Stimulated activated CD8-positive, alpha-beta memory T cell treated with anti-CD3 and anti-CD28 coated beads, Interleukin-4, amount 100 ng/mL, for 1 hour (primary cell): ENCODE data around the gene STK11IP.
A peak's percentile ranks its signal among the peaks of the same experiment; 100 is the strongest.

Experiments used
- DNase-seq, 2 donors: peaks; one replicate each; pipeline ENCODE4 v3.0.0-alpha.2; 2020; ENCODE audit warnings: low read depth in 2 of 2, low spot score in 1 of 2

Gene STK11IP, protein sequence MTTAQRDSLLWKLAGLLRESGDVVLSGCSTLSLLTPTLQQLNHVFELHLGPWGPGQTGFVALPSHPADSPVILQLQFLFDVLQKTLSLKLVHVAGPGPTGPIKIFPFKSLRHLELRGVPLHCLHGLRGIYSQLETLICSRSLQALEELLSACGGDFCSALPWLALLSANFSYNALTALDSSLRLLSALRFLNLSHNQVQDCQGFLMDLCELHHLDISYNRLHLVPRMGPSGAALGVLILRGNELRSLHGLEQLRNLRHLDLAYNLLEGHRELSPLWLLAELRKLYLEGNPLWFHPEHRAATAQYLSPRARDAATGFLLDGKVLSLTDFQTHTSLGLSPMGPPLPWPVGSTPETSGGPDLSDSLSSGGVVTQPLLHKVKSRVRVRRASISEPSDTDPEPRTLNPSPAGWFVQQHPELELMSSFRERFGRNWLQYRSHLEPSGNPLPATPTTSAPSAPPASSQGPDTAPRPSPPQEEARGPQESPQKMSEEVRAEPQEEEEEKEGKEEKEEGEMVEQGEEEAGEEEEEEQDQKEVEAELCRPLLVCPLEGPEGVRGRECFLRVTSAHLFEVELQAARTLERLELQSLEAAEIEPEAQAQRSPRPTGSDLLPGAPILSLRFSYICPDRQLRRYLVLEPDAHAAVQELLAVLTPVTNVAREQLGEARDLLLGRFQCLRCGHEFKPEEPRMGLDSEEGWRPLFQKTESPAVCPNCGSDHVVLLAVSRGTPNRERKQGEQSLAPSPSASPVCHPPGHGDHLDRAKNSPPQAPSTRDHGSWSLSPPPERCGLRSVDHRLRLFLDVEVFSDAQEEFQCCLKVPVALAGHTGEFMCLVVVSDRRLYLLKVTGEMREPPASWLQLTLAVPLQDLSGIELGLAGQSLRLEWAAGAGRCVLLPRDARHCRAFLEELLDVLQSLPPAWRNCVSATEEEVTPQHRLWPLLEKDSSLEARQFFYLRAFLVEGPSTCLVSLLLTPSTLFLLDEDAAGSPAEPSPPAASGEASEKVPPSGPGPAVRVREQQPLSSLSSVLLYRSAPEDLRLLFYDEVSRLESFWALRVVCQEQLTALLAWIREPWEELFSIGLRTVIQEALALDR

DNA sequence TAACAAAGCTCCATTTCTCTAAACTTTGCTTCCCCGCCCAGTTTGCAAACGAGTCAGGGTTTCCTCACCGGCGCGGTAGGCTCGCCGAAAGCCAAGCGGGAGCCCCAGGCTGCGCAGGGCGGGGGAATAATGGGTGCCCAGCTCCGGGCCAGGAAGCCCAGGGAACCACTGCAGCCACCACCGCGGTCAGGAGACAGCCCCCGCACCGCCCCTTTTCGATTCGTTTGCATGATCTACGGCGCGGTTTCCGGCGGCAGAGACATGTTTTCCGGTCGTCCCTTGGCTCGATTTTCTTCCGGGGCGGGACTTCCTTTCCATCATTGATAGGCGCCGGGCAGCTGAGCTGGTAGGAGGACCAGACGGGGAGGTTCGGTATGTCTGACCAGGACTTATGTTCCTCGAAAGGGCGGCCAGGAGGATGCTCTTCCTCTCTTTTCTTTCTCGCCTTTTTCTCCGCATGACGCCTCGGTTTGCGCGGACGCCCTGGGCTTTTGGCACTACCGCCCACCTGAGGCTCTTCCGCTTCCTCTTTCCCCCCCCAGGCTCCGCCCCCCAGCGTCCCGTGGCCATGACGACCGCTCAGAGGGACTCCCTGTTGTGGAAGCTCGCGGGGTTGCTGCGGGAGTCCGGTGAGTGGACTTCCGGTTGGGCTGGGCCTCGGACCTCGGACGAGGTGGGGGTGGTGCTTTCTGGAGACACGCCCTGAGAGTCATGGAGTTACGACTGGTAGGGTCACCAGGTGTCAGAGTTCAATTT lies at the start of gene STK11IP:
STK11IP (plus strand) TSS at position 306 of the 756 bp plus-strand sequence; CDS start at position 569, 263 bp downstream.
- DNase-seq, result peak; percentile 73 to 82

DNA sequence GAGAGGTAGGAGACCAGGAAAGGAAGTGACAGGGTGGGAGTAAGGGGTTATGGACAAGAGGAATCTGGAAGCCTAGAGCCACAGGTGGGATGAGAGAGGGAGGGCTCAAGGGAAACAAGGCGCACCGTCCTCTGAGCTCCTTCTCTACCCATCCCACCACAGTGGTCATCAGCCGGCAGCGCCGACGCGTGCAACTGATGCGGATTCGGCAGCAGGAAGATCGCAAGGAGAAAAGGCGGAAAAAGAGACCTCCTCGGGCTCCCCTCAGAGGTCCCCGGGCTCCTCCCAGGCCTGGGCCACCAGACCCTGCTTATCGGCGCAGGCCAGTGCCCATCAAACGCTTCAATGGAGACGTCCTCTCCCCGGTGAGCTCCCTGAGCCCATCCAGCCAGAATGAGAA lies 48.7 kb upstream of the STK11IP start:
- no peak for DNase-seq

DNA sequence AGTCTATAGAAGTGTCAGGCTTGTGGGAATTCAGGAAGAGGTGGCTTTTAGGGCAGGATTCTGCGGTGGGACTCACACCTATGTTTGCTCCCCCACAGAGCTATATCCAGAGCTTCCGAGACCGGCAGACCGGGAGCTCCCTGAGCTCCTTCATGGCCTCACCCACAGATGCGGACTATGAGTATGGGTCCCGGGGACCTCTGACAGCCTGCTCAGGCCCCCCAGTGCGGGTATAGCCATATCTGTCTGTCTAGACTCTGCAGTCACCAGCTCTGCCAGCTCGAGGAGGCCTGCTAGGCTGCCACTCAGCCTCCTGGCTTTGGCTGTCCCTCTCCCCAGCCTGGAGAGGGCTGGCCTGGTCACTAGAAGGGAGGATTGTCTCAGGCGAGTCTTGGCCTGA lies 48.0 kb upstream of the STK11IP start:
- no peak for DNase-seq

DNA sequence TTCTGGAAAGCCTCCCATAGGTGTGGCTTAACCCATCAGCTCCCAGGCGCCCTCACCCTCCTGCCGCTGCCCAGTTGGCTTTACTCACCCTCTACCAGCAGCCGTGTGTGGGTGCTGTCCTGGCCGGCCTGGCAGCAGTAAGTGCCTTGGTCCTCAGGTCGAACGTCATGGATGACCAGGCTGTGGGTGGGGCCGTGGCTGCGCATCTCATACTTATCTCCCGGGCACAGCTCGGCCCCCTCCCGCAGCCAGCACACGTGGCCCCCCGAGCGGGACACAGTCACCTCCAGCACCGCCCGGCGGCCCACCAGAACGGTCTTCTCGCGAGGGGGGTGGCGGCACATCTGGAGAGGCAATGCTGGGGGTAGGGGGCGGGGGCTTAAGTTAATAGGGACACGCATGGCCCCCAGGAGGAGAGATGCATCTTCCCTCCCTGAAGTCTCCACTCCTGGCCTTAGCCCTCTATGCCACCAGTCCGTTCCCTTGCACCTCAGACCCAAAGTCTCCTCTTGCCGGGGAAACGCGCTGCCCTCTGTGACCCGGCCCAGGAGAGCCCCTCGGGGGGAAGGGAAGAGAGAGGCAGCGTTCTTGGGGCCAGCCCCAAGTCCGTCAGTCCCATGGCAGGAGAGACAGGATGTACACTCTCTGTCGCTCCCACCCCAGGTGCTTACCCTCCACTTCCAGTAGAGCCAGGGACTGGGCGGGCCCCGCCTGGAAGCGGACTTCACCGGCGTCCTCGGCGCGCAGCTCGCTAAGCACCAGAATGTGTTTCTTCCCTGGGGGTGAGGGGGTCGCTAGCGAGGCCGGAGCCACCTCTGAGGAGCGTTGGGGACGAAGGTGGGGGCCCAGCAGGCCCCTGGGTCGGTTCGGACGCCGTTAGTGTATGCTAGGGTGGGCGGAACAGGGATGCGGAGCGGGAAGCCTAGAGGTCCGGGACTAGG lies 45.9 kb upstream of the STK11IP start:
- no peak for DNase-seq

DNA sequence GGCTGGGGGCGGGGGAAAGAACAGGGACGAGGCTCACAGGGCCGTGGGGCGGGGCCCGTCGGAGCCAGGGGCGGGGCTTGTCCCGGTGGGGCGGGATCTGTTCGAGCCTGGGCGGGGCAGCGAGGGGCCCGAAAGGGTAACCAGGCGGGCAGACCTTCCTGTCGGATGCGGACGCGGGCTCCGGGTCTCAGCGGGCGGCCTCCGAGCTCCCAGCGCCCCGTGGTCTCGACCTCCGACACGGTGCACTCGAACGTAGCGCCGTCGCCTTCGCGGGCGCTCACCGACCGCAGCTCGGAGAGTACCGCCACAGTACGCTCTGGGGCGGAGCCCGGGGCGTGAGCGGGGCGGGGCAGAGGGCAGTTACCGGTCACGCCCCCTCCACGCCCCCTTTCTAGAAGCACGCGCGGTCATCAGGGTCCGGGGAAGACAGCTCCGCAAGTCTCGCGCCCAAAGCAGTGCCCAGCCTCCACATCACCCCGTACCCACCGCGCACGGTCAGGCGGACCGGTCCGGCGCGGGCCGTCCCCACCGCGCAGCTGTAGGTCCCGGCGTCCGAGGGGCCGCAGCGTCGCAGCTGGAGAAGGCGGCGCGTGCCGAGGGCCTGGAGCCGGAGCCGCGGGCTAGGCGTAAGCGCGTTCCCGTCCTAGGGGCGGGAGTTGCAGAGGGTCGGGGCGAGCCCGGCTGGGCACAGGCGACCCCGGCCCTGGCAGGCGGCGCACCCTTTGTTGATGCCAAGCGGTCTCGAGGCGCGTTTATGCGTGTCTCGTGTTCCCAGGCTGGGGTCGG lies 45.1 kb upstream of the STK11IP start:
- DNase-seq, result peak; percentile 50 to 60

DNA sequence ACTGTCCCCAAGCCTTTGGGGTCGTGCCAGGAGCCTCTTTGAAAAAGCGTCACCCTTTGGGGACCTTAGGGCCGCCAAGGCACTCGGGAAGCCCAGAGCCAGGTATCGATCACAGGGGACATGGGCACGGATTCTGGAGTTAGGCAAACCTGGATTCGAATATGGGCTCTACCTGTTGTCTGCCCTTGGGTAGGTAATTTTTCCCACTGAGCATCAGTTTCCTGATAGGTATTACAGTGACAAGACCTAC lies 44.6 kb upstream of the STK11IP start:
- DNase-seq, result no peak

DNA sequence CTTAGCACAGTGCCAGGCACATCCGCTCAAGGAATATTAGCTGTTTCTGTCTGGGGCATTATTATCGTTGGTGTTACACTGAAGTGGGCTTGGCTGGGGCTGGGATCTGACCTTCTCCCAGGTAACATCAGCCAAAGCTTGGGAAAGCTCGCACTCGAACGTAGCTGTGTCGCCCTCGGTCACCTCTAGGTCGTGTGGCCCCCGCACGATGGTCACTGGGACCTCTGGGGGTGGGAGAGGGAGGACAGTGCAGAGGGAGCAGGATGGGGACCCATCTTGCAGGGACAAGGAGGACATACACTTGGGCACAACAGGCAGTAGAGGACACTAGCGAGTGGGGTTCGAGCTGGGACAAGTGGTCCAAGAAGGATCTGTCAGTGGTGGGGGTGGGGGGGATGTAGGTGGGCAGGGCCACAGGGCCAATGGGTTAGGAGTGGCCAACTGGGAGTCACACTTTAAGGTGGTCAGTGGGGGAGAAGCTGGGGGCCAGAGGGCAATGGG lies 44.1 kb upstream of the STK11IP start:
- no peak for DNase-seq

DNA sequence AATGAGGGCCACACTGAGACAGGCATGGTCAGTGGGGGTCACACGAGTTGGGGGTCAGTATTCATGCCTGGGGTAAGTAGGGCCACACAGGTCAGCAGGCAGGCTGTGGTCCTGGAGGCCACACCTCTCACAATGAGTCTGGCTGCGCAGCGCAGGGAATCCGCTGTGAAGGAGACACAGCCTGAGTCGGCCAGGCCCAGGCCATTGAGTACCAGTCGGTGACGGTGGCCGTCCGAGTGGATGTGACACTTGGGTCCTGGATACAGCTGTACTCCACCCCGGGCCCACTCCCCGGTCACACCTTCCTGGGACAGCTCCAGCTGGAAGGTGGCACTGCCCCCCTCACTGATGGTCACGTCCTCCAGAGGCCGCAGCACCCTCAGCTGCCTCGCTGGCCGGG lies 43.3 kb upstream of the STK11IP start:
- no peak for DNase-seq

DNA sequence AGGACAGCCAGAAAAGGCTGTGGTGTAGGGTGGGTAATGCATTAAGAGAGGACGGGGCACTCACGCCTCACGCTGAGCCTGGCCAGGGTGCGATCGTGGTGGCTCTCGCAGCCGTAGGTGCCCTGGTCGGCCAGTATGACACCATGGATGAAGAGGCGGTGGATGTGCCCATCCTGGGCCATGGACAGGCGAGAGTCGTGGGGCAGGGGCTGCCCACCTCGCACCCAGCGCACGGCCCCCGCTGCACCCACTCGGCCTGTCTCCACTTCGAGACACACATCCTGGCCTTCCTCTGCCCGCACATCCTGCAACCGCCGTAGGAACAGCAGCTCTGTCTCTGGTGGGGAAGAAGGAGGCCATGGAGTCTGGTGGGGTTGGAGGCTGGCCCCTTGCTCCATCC lies 41.7 kb upstream of the STK11IP start:
- no peak for DNase-seq

DNA sequence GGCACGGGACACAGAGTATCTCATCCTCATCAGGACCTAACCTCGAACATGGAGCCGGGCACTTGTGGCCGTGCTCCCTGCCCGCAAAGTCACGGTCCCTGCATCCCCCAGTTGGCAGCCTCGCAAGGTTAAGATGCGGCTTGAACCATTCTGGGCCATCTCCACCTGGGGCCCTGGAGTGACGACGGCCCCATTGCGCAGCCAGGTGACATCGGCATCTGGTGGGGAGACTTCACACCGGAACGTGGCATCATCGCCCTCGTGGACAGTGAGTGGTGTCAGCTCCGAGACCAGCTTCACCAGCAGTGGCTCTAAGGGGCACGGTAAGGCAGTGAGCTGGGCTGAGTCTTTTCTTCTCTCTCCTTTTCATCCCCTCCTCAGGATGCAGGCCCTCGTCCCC lies 41.2 kb upstream of the STK11IP start:
- DNase-seq, result no peak

DNA sequence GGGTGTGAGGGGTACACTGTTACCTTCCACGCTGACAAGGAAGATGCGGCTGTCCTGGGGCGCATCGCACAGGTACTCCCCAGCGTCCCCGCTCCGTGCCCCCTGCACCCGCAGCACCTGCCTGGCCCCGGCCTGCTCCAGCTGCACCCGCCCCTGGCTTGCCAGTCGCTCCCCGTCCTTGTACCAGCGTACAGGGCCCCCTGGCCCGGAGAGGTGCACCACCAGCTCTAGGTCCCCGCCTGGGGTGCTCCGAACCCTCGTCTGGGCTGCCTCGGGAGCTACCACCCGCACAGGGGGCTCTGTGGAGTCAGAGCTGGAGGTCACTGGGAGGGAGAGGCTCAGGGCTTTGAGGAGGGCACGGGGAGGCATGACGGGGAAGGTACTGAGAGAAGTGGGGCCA lies 40.3 kb upstream of the STK11IP start:
- DNase-seq, result no peak

DNA sequence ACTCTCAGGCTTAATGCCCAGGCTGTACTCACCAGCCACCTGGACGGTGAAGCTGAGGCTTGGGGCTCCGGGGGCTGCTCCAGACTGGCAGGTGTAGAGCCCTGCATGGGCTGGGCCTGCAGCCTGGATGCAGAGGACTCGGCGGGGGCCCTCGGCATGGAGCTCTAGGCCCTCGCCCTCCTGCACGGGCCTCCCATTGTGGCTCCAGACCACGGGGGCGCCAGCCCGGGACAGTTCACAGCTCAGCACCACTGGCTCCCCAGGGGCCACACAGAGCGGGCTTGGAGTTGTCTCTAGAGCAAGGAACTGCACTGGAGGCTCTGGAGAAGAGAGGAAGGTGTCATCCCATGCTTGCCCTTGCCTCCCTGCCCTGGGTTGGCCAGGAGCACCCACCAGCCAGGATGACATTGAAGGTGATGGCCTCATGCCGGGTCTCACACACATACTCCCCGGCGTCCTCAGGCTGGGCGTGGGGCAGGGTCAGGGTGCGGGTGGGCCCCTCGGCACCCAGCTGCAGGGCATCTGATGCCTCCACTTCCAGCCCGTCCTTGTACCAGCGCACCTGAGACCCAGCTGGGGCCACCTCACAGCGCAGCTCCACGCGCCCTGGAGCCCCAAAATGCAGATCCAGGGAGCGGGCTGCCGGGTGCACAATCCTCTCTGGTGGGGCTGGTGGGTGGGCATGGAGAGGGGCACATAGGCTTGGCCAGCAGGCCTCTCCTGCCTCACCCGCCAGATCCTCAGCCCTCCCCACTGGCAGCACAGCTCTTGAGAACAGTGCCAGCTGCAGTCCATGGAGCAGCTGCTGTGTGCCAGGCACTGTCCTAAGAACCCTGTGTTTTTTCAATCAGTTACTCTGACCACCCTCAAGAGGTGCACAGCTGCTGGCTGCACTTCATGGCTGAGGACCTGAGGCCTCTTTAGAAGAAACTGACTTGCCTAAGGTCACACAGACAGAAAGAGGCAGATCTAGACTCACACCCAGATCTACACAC lies 39.6 kb upstream of the STK11IP start:
- no peak for DNase-seq

DNA sequence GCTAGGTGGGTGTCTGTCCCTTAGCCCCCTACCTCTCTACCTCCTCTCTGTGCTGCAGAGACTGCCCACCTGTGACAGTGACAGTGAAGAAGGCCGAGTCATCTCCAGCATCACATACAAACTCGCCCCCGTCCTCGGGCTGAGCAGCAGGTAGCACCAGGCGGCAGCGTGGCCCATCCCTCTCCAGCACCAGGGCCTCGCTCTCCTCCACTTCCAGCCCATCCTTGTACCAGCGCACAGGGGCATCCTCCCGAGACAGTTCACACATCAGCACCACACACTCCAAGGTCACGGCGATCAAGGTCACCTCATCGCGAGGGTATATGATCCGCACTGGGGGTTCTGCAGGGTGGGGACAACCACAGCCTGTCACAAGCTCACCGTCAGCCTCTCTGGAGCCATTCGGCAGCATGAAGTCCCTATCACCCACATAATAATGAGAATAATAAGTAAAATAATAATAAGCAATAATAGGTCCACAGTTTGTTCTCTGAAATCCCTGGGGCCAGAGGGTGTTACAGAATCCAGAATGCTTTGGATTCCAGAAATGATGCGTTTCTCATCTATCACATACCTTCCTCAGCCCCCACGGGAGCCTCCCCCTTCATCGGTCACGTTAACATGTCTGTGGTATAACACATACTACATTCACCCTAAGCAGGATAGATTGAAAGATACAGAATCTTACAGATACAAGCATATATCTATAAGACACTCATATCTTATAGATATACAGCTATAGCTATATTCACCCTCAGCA lies 38.3 kb upstream of the STK11IP start:
- DNase-seq, result no peak

DNA sequence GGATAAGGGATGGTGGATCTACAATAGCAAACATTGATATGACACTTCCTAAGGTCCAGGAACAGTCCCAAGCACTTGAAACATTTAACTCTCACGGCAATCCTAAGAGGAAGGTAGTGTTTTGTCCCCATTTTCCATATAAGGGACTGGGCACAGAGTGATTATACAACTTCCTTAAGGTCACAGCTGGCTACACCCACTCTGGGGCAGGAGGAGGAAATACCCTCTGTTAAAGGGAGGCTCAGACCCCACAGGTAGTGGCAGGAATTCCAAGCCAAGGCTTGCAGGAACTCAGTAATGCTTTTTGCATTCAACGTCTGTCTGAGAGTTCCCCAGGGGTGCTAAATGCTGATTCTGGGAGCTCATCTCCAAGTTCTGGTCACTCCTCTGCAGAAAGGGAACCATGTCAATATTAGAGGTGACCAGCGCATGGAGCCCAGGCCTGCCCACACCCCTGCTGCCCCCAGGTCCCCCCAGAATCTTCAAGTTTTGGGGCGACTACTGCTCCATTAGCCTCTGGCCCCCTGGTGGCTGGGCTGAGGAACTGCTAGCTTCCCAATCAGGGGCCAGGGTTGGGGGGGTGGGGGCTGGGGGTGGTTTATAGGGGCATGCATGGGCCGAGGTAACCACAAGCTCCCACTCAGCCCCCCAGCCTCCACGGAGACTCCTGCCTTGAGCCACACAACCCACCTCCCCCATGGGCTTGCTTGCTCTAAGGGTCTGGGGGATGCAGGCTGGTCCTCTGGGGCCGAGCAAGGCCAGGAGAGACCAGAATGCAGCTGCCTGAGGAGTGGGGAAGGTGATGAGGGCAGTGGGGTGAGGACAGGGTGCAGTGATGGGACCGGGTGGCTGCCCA lies 37.4 kb upstream of the STK11IP start:
- DNase-seq, result no peak

DNA sequence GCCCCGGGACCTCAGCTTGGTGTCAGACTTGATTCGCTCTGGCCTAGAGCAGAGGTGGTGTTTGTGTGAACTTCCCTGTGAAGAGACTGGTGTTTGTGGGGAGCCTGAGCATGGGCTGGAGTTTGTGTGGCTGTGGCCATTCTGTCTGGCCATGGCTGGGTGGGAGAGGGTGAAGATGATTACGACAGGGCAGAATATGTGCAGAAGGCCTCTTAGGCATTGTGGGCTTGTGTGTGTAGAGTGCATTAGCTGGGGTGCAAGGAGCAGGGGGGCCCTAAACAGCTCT lies 36.8 kb upstream of the STK11IP start:
- DNase-seq, result no peak

DNA sequence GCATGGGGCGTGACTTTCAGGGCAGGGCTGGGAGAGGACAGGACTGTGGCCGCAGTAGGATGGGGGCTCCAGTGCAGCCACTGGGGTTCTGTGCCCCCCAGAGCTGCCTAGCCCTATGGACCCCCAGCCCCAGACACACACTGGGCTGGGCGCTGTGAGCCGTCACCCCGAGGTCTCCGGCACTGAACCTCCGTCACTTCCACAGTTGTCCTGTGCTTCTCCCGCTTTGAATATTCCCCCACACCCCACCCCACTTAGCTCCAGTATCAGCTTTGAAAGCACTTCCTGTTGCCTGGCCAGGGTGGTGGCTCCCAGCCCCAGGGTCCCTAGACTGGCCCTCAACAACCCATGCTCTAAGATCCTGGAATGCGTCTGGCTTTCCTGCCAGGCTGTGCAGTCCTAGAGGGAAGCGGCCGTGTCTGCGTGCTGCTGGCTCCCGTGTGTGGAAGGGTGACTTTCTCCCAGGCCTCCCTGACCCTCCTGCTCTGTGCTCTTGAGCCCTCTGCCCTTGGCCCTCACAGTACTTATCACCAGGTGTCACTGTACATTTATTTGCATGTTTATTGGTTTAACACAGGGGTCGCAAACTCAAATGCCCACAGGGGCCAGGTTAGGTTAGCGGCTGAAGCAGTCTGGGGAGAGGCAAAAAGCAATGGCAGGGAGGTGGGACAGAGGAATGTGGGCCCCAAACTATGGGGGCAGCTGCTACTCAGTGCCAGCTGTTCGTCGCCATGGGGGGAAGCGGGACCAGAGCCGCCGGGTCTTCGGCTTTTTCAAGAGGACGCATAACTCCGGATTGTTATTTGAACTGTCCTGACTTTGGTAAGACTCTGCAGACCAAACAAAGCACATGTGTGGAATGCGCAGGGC lies 36.2 kb upstream of the STK11IP start:
- DNase-seq, result no peak
